GM13977 (cell line): ENCODE measurements around the gene HTD2.
A peak's percentile ranks its signal among the peaks of the same experiment; 100 is the strongest.

Experiments used
- DNase-seq: peaks from one replicate; pipeline ENCODE4 v3.0.0; 2012; ENCODE audit warnings: low spot score
- CTCF ChIP-seq: IDR thresholded peaks from 2 replicates; pipeline ENCODE4 v1.5.1; 2012; ENCODE audit warnings: mild to moderate bottlenecking, control low read depth; ENCODE audit not compliant: insufficient read depth; ENCODE audit errors: extremely low read depth, missing control alignments
- in situ Hi-C: fragments of 300-500 bp; cut with MboI; formaldehyde crosslinking; loops from one replicate; pipeline ENCODE4 v1.12.0; 2022; ENCODE audit warnings: low sequenced_read_pairs, low pct_unique_long_range_greater_than_20kb, mixed read lengths, inconsistent platforms; ENCODE audit not compliant: unreplicated experiment

The HTD2 gene

GRCh38 chr3:58346368-58346767 is 40.0 kb downstream of the HTD2 start:
- in situ Hi-C loops: no loop called here
- no peak for TF ChIP-seq CTCF
- DNase-seq: no peak

- in situ Hi-C loops: no loop called here
- TF ChIP-seq CTCF: no peak
Observed at GRCh38 chr3:58347984-58348383, 41.7 kb downstream of the HTD2 start.

GRCh38 chr3:58349792-58350626 is 43.7 kb downstream of the HTD2 start:
- DNase-seq: peak; percentile 64
- no peak for TF ChIP-seq CTCF
- in situ Hi-C loops: no loop called here

More at GRCh38 chr3:58347984-58348383, 41.7 kb downstream of the HTD2 start:
- no peak for DNase-seq

- no peak for TF ChIP-seq CTCF
- in situ Hi-C loops: no loop called here
- no peak for DNase-seq
Observed at GRCh38 chr3:58350627-58351013, 44.3 kb downstream of the HTD2 start.

- in situ Hi-C loops: no loop called here
- no peak for DNase-seq
- TF ChIP-seq CTCF: no peak
Observed at GRCh38 chr3:58351920-58352319, 45.6 kb downstream of the HTD2 start.

- in situ Hi-C loops: no loop called here
- TF ChIP-seq CTCF: no peak
- DNase-seq: no peak
Observed at GRCh38 chr3:58352626-58353025, 46.3 kb downstream of the HTD2 start.
